Right lobe of liver (tissue), 6 donors: ENCODE results near the gene FGF18. TPM values are rescaled to one million over a fixed set of nuclear protein-coding genes. Genes with fewer than 3 reads are reported as not detected.

ENCODE experiments used
- ATAC-seq, 4 donors: fragments of 200-7000 bp; cut with Tn5 transposase; one replicate each; pipeline ENCODE4 v1.9.1; 2020; ENCODE audit warnings: mild to moderate bottlenecking in 4 of 4, moderate library complexity in 4 of 4
- DNase-seq, 3 donors: peaks; one replicate each; pipeline ENCODE4 v3.0.0-alpha.2; 2020
- H3K27ac ChIP-seq, 3 donors: fragments of 200-600 bp; one replicate each; pipeline ENCODE4 v1.8.0; 2022
- H3K27me3 ChIP-seq, 2 donors: fragments of 200-600 bp; one replicate each; pipeline ENCODE4 v1.8.0; 2022
- H3K36me3 ChIP-seq, 4 donors: fragments of 200-600 bp; sonication (generic) in 1 of 4; one replicate each; pipeline versions ENCODE4 v1.5.1 to v1.8.0; 2017 to 2022; ENCODE audit warnings: control low read depth in 1 of 4
- H3K4me1 ChIP-seq, 4 donors: fragments of 200-600 bp; sonication (generic) in 1 of 4; one replicate each; pipeline versions ENCODE4 v1.5.1 to v1.8.0; 2017 to 2022; ENCODE audit warnings: control low read depth in 1 of 4
- H3K4me3 ChIP-seq, 3 donors: fragments of 200-600 bp; one replicate each; pipeline ENCODE4 v1.8.0; 2022
- H3K9me3 ChIP-seq, 4 donors: fragments of 200-600 bp; sonication (generic) in 1 of 4; one replicate each; pipeline versions ENCODE4 v1.5.1 to v1.8.0; 2017 to 2022; ENCODE audit warnings: control low read depth in 1 of 4
- CTCF ChIP-seq, 4 donors: fragments of 200-600 bp in 3 of 4; fragments of 450-650 bp in 1 of 4; IDR thresholded peaks; one replicate each; pipeline versions ENCODE4 v1.5.1 to v1.8.0; 2016 to 2022; ENCODE audit warnings: antibody characterized with exemption in 4 of 4, mild to moderate bottlenecking in 2 of 4
- POLR2A ChIP-seq: fragments of 450-650 bp; IDR thresholded peaks from one replicate; pipeline ENCODE4 v1.6.1; 2017; ENCODE audit warnings: antibody characterized with exemption, mild to moderate bottlenecking
- WGBS: methylation state at CpG from one replicate; pipeline ENCODE4 v1.1.6; 2018; ENCODE audit warnings: low coverage, low lambda C conversion rate; ENCODE audit not compliant: insufficient coverage; ENCODE audit errors: missing lambda C conversion rate; 5-methylcytosine and 5-hydroxymethylcytosine counted together
- intact Hi-C, 2 donors: fragments of 100-400 bp; cut with DNase I; formaldehyde crosslinking; loops; one replicate each; pipeline versions ENCODE4 v1.11.2 to v1.14.1; 2022
- total RNA-seq, 6 experiments: library from RNA; depleted of rRNA in 2 of 6; stranded (reverse); fragments of >200 nt in 2 of 6; fragmentation: NEBNext Ultra II Directional in 3 of 6; extraction: Animal tissue kit (Norgen Biotek cat#: 25700) in 3 of 6; gene quantifications; one replicate each; pipeline versions ENCODE4 v1.1.0 to v1.2.4, GENCODE V29; 2016 to 2023
- donor health status: DM: no; HTN: yes; CAD: no.
- donor health status: DM: no; HTN: no; CAD: no.
- donor health status: DM: no; HTN: no; CAD: no.
- donor health status: DM: no; HTN: yes; CAD: no.
- donor health status: DM: no; HTN: yes; CAD: no.

Gene FGF18
- total RNA-seq, 6 experiments from 2014 or later = 0.12 TPM; not detected in 5

- 53% methylated on average over 3 of the region's 3 CpGs for WGBS
- intact Hi-C loops = no loop called here
- ATAC-seq = no peak
- Histone ChIP-seq H3K9me3 (no peaks in the 10 kb centered on the region), H3K36me3 (peaks cover 9 to 64% (median 39%) of the 10 kb centered on the region in 4 donors), H3K27ac (no peak overlapping the region), H3K4me3 (no peak overlapping the region), H3K27me3 (no peaks in the 10 kb centered on the region), H3K4me1 (no peaks in the 10 kb centered on the region)
- DNase-seq = no peak
- no peak for TF ChIP-seq POLR2A
- TF ChIP-seq CTCF (IDR thresholded peaks at IDR 0.05) = peak in 3 of 4 donors; percentile 17 to 28 (median 25)
These were observed 13.8 kb upstream of the FGF18 start for GRCh38 chr5:171405615-171406014.

- Histone ChIP-seq H3K4me3 (no peak overlapping the region), H3K36me3 (peaks cover 0 to 66% (median 38%) of the 10 kb centered on the region in 4 donors), H3K4me1 (no peaks in the 10 kb centered on the region), H3K9me3 (no peaks in the 10 kb centered on the region), H3K27me3 (no peaks in the 10 kb centered on the region), H3K27ac (no peak overlapping the region)
- DNase-seq (no peak), ATAC-seq (no peak)
- intact Hi-C loops = no loop called here
- WGBS = 69% methylated on average over 4 of the region's 4 CpGs
- TF ChIP-seq CTCF (IDR thresholded peaks at IDR 0.05) (no peak), POLR2A (no peak)
These were observed 12.2 kb upstream of the FGF18 start for GRCh38 chr5:171407234-171407633.

GRCh38 chr5:171409164-171410136 is 10.0 kb upstream of the FGF18 start:
- Histone ChIP-seq H3K9me3 (no peaks in the 10 kb centered on the region), H3K27me3 (no peaks in the 10 kb centered on the region), H3K4me1 (no peaks in the 10 kb centered on the region), H3K36me3 (peaks cover 0 to 68% (median 41%) of the 10 kb centered on the region in 4 donors), H3K27ac (no peak overlapping the region), H3K4me3 (no peak overlapping the region)
- 84% methylated on average over 4 of the region's 8 CpGs for WGBS
- intact Hi-C loops = loop anchor here in 1 of 2 donors (10.0 kb wide), 1 partner anchor 495 kb away; no protein-coding TSS in a partner anchor
- TF ChIP-seq CTCF (IDR thresholded peaks at IDR 0.05) (no peak), POLR2A (no peak)
- ATAC-seq (no peak), DNase-seq (no peak)

- H3K36me3 ChIP-seq = peaks cover 0 to 62% (median 39%) of the 10 kb centered on the region in 4 donors
- H3K4me1 ChIP-seq = no peaks in the 10 kb centered on the region
- H3K4me3 ChIP-seq = no peak overlapping the region
- ATAC-seq = no peak
- H3K27ac ChIP-seq = no peak overlapping the region
- TF ChIP-seq CTCF (IDR thresholded peaks at IDR 0.05) = no peak
- TF ChIP-seq POLR2A = no peak
- 89% methylated on average over 1 of the region's 1 CpG for WGBS
- no peaks in the 10 kb centered on the region for H3K27me3 ChIP-seq
- no peaks in the 10 kb centered on the region for H3K9me3 ChIP-seq
- intact Hi-C loops = loop anchor here in 1 of 2 donors (10.0 kb wide), 1 partner anchor 495 kb away; no protein-coding TSS in a partner anchor
- DNase-seq = no peak
These were observed 9.3 kb upstream of the FGF18 start for GRCh38 chr5:171410181-171410580.
